GM23338 (cell line): ENCODE results near the gene PYCR2.
"Not testable (repeated sequence)": the region's sequence is repeated elsewhere in the genome, so short reads cannot be mapped to it uniquely, and the experiment has no call there.

Source experiments
- CREB1 ChIP-seq: fragments of 250-450 bp; sonication (Bioruptor Pico); IDR thresholded peaks from 2 replicates; pipeline ENCODE4 v1.5.0; 2020; ENCODE audit warnings: low read depth, mild to moderate bottlenecking, moderate library complexity
- CTCF ChIP-seq, 2 experiments: fragments of 200-600 bp in 1 of 2; sonication (generic) in 1 of 2; conservative IDR thresholded peaks; 2 replicates each; pipeline versions ENCODE4 v1.5.1 to v1.6.1; 2016 to 2017; ENCODE audit warnings: antibody characterized with exemption in 2 of 2, low read depth in 2 of 2, mild to moderate bottlenecking in 2 of 2, moderate library complexity in 1 of 2
- ETS1 ChIP-seq: IDR thresholded peaks from 2 replicates; pipeline ENCODE4 v1.6.1; 2016; ENCODE audit warnings: antibody characterized with exemption
- EZH2 ChIP-seq: fragments of 200-600 bp; sonication (generic); IDR thresholded peaks from one replicate; pipeline ENCODE4 v1.8.0; 2017; ENCODE audit warnings: antibody characterized with exemption, mild to moderate bottlenecking, low read depth; ENCODE audit not compliant: unreplicated experiment
- EZH2phosphoT487 ChIP-seq: fragments of 200-600 bp; sonication (generic); IDR thresholded peaks from one replicate; pipeline ENCODE4 v1.8.1; 2018; ENCODE audit warnings: antibody characterized with exemption; ENCODE audit not compliant: unreplicated experiment
- NANOG ChIP-seq: IDR thresholded peaks from 2 replicates; pipeline ENCODE4 v1.6.1; 2016; ENCODE audit warnings: antibody characterized with exemption, borderline replicate concordance
- POLR2AphosphoS5 ChIP-seq: IDR thresholded peaks from 2 replicates; pipeline ENCODE4 v1.6.1; 2016; ENCODE audit warnings: antibody characterized with exemption, low read depth
- REST ChIP-seq: IDR thresholded peaks from one replicate; pipeline ENCODE4 v1.6.1; 2018; ENCODE audit warnings: antibody characterized with exemption; ENCODE audit not compliant: unreplicated experiment

- not testable (repeated sequence) for TF ChIP-seq EZH2; CTCF (conservative IDR thresholded peaks at IDR 0.05; ENCODE audit: low read depth in 2 of 2); NANOG; EZH2phosphoT487; POLR2AphosphoS5; CREB1 (CRISPR knock-in tag); REST; ETS1
Measured at GRCh38 chr1:225929462-225929861, 5.4 kb upstream of the PYCR2 start.
